Brain microvascular endothelial cell (primary cell): ENCODE measurements around the gene SEMA3D.

ENCODE experiments used
- DNase-seq: peaks from one replicate; pipeline ENCODE4 v3.0.0-alpha.2; 2020
- H3K27ac ChIP-seq: fragments of 250-450 bp; sonication (Bioruptor Pico); 2 replicates; pipeline ENCODE4 v1.5.1; 2020; ENCODE audit warnings: mild to moderate bottlenecking, moderate library complexity
- H3K27me3 ChIP-seq: fragments of 250-450 bp; sonication (Bioruptor Pico); replicated peaks from 2 replicates; pipeline ENCODE4 v1.5.1; 2020; ENCODE audit warnings: mild to moderate bottlenecking
- H3K36me3 ChIP-seq: fragments of 250-450 bp; sonication (Bioruptor Pico); replicated peaks from 2 replicates; pipeline ENCODE4 v1.5.1; 2020; ENCODE audit warnings: mild to moderate bottlenecking
- H3K4me3 ChIP-seq: 2 replicates; pipeline ENCODE4 v1.5.1; 2011; ENCODE audit warnings: low read depth, mild to moderate bottlenecking, control low read depth, low read length, moderate library complexity
- CTCF ChIP-seq: IDR thresholded peaks from 2 replicates; pipeline ENCODE4 v1.5.1; 2011; ENCODE audit warnings: low read depth, mild to moderate bottlenecking, moderate library complexity, low read length, control low read depth, inconsistent platforms; ENCODE audit errors: missing control alignments
- in situ Hi-C: cut with HindIII; loops from 2 replicates; pipeline ENCODE4 v1.10.0; 2017; ENCODE audit warnings: low sequenced_read_pairs, low pct_ligation_motif_present

Gene SEMA3D

GRCh38 chr7:85078181-85078580 is 108.7 kb downstream of the SEMA3D start:
- no peak overlapping the region for H3K27ac ChIP-seq
- H3K27me3 ChIP-seq, result no peaks in the 10 kb centered on the region
- H3K4me3 ChIP-seq, result no peak overlapping the region
- DNase-seq, result no peak
- no peaks in the 10 kb centered on the region for H3K36me3 ChIP-seq
- TF ChIP-seq CTCF, result no peak
- in situ Hi-C loops, result no loop called here

- DNase-seq, result no peak
- no peaks in the 10 kb centered on the region for H3K36me3 ChIP-seq
- no peak overlapping the region for H3K4me3 ChIP-seq
- in situ Hi-C loops, result no loop called here
- no peak for TF ChIP-seq CTCF
- H3K27ac ChIP-seq, result no peak overlapping the region
- H3K27me3 ChIP-seq, result no peaks in the 10 kb centered on the region
Measured at GRCh38 chr7:85075864-85076263, 111.0 kb downstream of the SEMA3D start.

- no peaks in the 10 kb centered on the region for H3K27me3 ChIP-seq
- H3K27ac ChIP-seq, result no peak overlapping the region
- H3K36me3 ChIP-seq, result no peaks in the 10 kb centered on the region
- no peak for DNase-seq
- TF ChIP-seq CTCF, result no peak
- no peak overlapping the region for H3K4me3 ChIP-seq
- in situ Hi-C loops, result loop anchor here (25.0 kb wide), 1 partner anchor 112 kb away; the partner anchor contains the start of gene SEMA3D
Measured at GRCh38 chr7:85074992-85075391, 111.9 kb downstream of the SEMA3D start.

- no peak for TF ChIP-seq CTCF
- H3K4me3 ChIP-seq, result no peak overlapping the region
- no peaks in the 10 kb centered on the region for H3K27me3 ChIP-seq
- H3K36me3 ChIP-seq, result no peaks in the 10 kb centered on the region
- DNase-seq, result no peak
- in situ Hi-C loops, result loop anchor here (25.0 kb wide), 1 partner anchor 113 kb away; the partner anchor contains the start of gene SEMA3D
- H3K27ac ChIP-seq, result no peak overlapping the region
Measured at GRCh38 chr7:85074016-85074415, 112.8 kb downstream of the SEMA3D start.

- no peak overlapping the region for H3K27ac ChIP-seq
- TF ChIP-seq CTCF, result no peak
- H3K4me3 ChIP-seq, result no peak overlapping the region
- H3K36me3 ChIP-seq, result no peaks in the 10 kb centered on the region
- DNase-seq, result peak; percentile 45
- H3K27me3 ChIP-seq, result no peaks in the 10 kb centered on the region
- in situ Hi-C loops, result loop anchor here (25.0 kb wide), 1 partner anchor 116 kb away; the partner anchor contains the start of gene SEMA3D
Measured at GRCh38 chr7:85070967-85071628, 115.8 kb downstream of the SEMA3D start.

- TF ChIP-seq CTCF, result no peak
- peak; percentile 77 for DNase-seq
- Histone ChIP-seq H3K27ac (no peak overlapping the region), H3K36me3 (no peaks in the 10 kb centered on the region), H3K27me3 (no peaks in the 10 kb centered on the region), H3K4me3 (no peak overlapping the region)
- in situ Hi-C loops, result loop anchor here (25.0 kb wide), 1 partner anchor 119 kb away; the partner anchor contains the start of gene SEMA3D
Measured at GRCh38 chr7:85068799-85069198, 118.1 kb downstream of the SEMA3D start.
